Measurements from ENCODE around the gene LRRC58.

The LRRC58 gene

DNA sequence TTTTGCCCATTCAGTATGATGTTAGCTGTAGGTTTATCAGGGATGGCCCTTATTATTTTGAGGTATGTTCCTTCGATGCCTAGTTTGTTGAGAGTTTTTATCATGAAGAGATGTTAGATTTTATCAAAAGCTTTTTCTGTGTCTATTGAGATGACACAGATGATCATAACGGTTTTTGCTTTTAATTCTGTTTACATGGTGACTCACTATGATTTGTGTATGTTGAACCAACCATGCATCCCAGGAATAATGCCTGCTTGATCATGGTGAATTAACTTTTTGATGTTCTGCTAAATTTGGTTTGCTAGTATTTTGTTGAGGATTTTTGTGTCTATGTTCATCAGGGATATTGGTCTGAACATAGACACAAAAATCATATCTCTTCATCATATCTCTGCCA lies 72.4 kb downstream of the LRRC58 start:
- no peak for DNase-seq (ENCODE audit: low spot score)

- DNase-seq (ENCODE audit: low spot score) = no peak
Observed at GRCh38 chr3:120275618-120276017, 73.5 kb downstream of the LRRC58 start.

GRCh38 chr3:120274739-120275167 lies 74.4 kb downstream of the LRRC58 start:
- DNase-seq (ENCODE audit: low spot score) = no peak

All from RKO (cell line).